ENCODE data around the gene GIMAP7.

DNA sequence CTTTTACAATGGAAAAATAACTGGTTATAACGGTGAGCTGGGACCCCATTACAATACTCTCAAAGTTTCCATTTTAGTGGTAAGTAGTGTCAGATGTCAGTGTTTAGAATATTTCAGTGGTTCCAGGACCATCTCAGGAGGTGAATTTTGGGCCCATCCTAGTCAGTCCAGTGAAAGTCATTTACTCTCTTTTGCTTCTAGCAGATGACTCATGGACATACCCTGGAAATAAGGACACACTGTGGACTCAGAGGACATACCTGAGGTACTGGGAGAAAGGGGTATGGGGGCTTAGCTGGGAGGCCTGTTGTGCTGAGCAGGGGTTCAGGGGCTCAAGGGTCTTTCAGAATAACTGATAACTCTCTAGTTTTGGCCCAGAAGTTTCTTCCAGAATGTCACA is 51.9 kb downstream of the GIMAP7 start:
- TF ChIP-seq, protein P1, sequence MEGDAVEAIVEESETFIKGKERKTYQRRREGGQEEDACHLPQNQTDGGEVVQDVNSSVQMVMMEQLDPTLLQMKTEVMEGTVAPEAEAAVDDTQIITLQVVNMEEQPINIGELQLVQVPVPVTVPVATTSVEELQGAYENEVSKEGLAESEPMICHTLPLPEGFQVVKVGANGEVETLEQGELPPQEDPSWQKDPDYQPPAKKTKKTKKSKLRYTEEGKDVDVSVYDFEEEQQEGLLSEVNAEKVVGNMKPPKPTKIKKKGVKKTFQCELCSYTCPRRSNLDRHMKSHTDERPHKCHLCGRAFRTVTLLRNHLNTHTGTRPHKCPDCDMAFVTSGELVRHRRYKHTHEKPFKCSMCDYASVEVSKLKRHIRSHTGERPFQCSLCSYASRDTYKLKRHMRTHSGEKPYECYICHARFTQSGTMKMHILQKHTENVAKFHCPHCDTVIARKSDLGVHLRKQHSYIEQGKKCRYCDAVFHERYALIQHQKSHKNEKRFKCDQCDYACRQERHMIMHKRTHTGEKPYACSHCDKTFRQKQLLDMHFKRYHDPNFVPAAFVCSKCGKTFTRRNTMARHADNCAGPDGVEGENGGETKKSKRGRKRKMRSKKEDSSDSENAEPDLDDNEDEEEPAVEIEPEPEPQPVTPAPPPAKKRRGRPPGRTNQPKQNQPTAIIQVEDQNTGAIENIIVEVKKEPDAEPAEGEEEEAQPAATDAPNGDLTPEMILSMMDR (IDR thresholded peaks at IDR 0.05; ENCODE audit: low read length): no peak
- TF ChIP-seq EZH2 (optimal IDR thresholded peaks at IDR 0.05; ENCODE audit: low read depth, low read length): no peak
- no peak for TF ChIP-seq EZH2phosphoT487 (IDR thresholded peaks at IDR 0.05; ENCODE audit: low read length)
